ENCODE results near the gene PDGFA. TPM values are rescaled to one million over a fixed set of nuclear protein-coding genes. Genes with fewer than 3 reads are reported as not detected.

Gene PDGFA
- total RNA-seq, 4 donors from 2014 or later = 60.2 to 123 (median 104) TPM

GRCh38 chr7:500521-501420 is 18.9 kb downstream of the PDGFA start:
- H3K27ac ChIP-seq = no peak overlapping the region
- intact Hi-C loops (cut with DNase I; ENCODE audit: low total_unique reads) (no loop called here), in situ Hi-C loops (cut with MboI; ENCODE audit: low pct_ligation_motif_present in 1 of 4, low pct_unique_long_range_greater_than_20kb in 1 of 4, low sequenced_read_pairs in 3 of 4) (no loop called here)
- DNase-seq = no peak
- H3K9me3 ChIP-seq = no peaks in the 10 kb centered on the region
- no peaks in the 10 kb centered on the region for H3K27me3 ChIP-seq
- TF ChIP-seq EP300 (IDR thresholded peaks at IDR 0.05; ENCODE audit: low read depth) (no peak), POLR2AphosphoS5 (IDR thresholded peaks at IDR 0.05) (no peak), CTCF (IDR thresholded peaks at IDR 0.05) (no peak), POLR2A (IDR thresholded peaks at IDR 0.05) (no peak)
- no peak overlapping the region for H3K4me3 ChIP-seq
- peaks cover 29 to 37% (median 35%) of the 10 kb centered on the region in 4 donors for H3K4me1 ChIP-seq
- H3K36me3 ChIP-seq = peaks cover 0 to 26% (median 9%) of the 10 kb centered on the region in 4 donors
- 86 to 92% methylated on average over 12 to 35 of the region's 35 CpGs for WGBS, 2 donors (ENCODE audit: low coverage in 1 of 2)

GRCh38 chr7:499853-500485 is 19.7 kb downstream of the PDGFA start:
- Histone ChIP-seq H3K9me3 (no peaks in the 10 kb centered on the region), H3K4me1 (peaks cover 22 to 29% (median 27%) of the 10 kb centered on the region in 4 donors), H3K36me3 (peaks cover 0 to 26% (median 9%) of the 10 kb centered on the region in 4 donors), H3K4me3 (no peak overlapping the region), H3K27me3 (no peaks in the 10 kb centered on the region), H3K27ac (no peak overlapping the region)
- no peak for TF ChIP-seq POLR2A (IDR thresholded peaks at IDR 0.05)
- no peak for TF ChIP-seq POLR2AphosphoS5 (IDR thresholded peaks at IDR 0.05)
- no peak for TF ChIP-seq EP300 (IDR thresholded peaks at IDR 0.05; ENCODE audit: low read depth)
- no peak for TF ChIP-seq CTCF (IDR thresholded peaks at IDR 0.05)
- intact Hi-C loops (cut with DNase I; ENCODE audit: low total_unique reads) = no loop called here
- no peak for DNase-seq
- 93% methylated on average over 20 of the region's 20 CpGs; no CpG with 5 or more reads in 1 of the 2 donors for WGBS, 2 donors (ENCODE audit: low coverage in 1 of 2)
- in situ Hi-C loops (cut with MboI; ENCODE audit: low pct_ligation_motif_present in 1 of 4, low pct_unique_long_range_greater_than_20kb in 1 of 4, low sequenced_read_pairs in 3 of 4) = no loop called here

GRCh38 chr7:498678-499641 is 20.7 kb downstream of the PDGFA start:
- intact Hi-C loops (cut with DNase I; ENCODE audit: low total_unique reads) (no loop called here), in situ Hi-C loops (cut with MboI; ENCODE audit: low pct_ligation_motif_present in 1 of 4, low pct_unique_long_range_greater_than_20kb in 1 of 4, low sequenced_read_pairs in 3 of 4) (no loop called here)
- 91% methylated on average over 9 of the region's 11 CpGs; no CpG with 5 or more reads in 1 of the 2 donors for WGBS, 2 donors (ENCODE audit: low coverage in 1 of 2)
- H3K36me3 ChIP-seq = peaks cover 0 to 26% (median 9%) of the 10 kb centered on the region in 4 donors
- H3K9me3 ChIP-seq = no peaks in the 10 kb centered on the region
- no peaks in the 10 kb centered on the region for H3K27me3 ChIP-seq
- no peak overlapping the region for H3K27ac ChIP-seq
- TF ChIP-seq EP300 (IDR thresholded peaks at IDR 0.05; ENCODE audit: low read depth) (no peak), CTCF (IDR thresholded peaks at IDR 0.05) (no peak), POLR2A (IDR thresholded peaks at IDR 0.05) (no peak), POLR2AphosphoS5 (IDR thresholded peaks at IDR 0.05) (no peak)
- no peak overlapping the region for H3K4me3 ChIP-seq
- peaks cover 13 to 19% (median 17%) of the 10 kb centered on the region in 4 donors for H3K4me1 ChIP-seq
- DNase-seq = no peak
